DOHH2 (cell line): ENCODE data around the gene RGS1.

Source experiments
- H3F3A ChIP-seq: fragments of 200-600 bp; sonication (generic), shearing (Covaris generic); 2 replicates; pipeline ENCODE4 v1.6.0; 2016; ENCODE audit warnings: antibody characterized with exemption, mild to moderate bottlenecking; ENCODE audit not compliant: control insufficient read depth, insufficient read depth
- H3K27ac ChIP-seq: fragments of 200-600 bp; sonication (generic); 2 replicates; pipeline ENCODE4 v1.5.1; 2014; ENCODE audit warnings: low read depth, mild to moderate bottlenecking, low read length, moderate library complexity
- H3K27me3 ChIP-seq: fragments of 200-600 bp; sonication (generic); 2 replicates; pipeline ENCODE4 v1.6.1; 2014; ENCODE audit warnings: mild to moderate bottlenecking, low read length, mixed read lengths; ENCODE audit not compliant: control insufficient read depth
- H3K36me3 ChIP-seq: fragments of 200-600 bp; sonication (generic); 2 replicates; pipeline ENCODE4 v1.6.1; 2014; ENCODE audit warnings: mild to moderate bottlenecking, low read length, moderate library complexity, mixed read lengths; ENCODE audit not compliant: control insufficient read depth
- H3K4me1 ChIP-seq: fragments of 200-600 bp; sonication (generic); 2 replicates; pipeline ENCODE4 v1.6.1; 2014; ENCODE audit warnings: mild to moderate bottlenecking, low read length, mixed read lengths; ENCODE audit not compliant: control insufficient read depth
- H3K4me2 ChIP-seq: fragments of 200-600 bp; sonication (generic); 2 replicates; pipeline ENCODE4 v1.6.0; 2014; ENCODE audit warnings: mild to moderate bottlenecking, low read length, moderate library complexity
- H3K4me3 ChIP-seq: fragments of 200-600 bp; sonication (generic); 2 replicates; pipeline ENCODE4 v1.5.1; 2014; ENCODE audit warnings: mild to moderate bottlenecking, low read length, mixed read lengths
- H3K79me2 ChIP-seq: fragments of 200-600 bp; sonication (generic); 2 replicates; pipeline ENCODE4 v1.6.1; 2014; ENCODE audit warnings: mild to moderate bottlenecking, low read length, mixed read lengths; ENCODE audit not compliant: control insufficient read depth
- H3K9me2 ChIP-seq: fragments of 200-600 bp; sonication (generic); replicated peaks from 2 replicates; pipeline ENCODE4 v1.6.1; 2014; ENCODE audit warnings: mild to moderate bottlenecking, low read length, mixed read lengths; ENCODE audit not compliant: control insufficient read depth
- H3K9me3 ChIP-seq: fragments of 200-600 bp; sonication (generic); 2 replicates; pipeline ENCODE4 v1.6.1; 2014; ENCODE audit warnings: antibody characterized with exemption, low read length, mixed read lengths; ENCODE audit not compliant: control insufficient read depth, insufficient read depth
- H4K20me1 ChIP-seq: fragments of 200-600 bp; sonication (generic); 2 replicates; pipeline ENCODE4 v1.6.0; 2014; ENCODE audit warnings: low read depth, mild to moderate bottlenecking, antibody characterized with exemption, low read length, moderate library complexity; ENCODE audit not compliant: control insufficient read depth, insufficient read depth
- EZH2phosphoT487 ChIP-seq: fragments of 200-600 bp; sonication (generic); IDR thresholded peaks from 2 replicates; pipeline ENCODE4 v1.6.1; 2017; ENCODE audit warnings: borderline replicate concordance, mild to moderate bottlenecking, antibody characterized with exemption, low read length, moderate library complexity, mixed read lengths
- TF ChIP-seq, protein P1 (sequence below): fragments of 200-600 bp; sonication (generic); IDR thresholded peaks from one replicate; pipeline ENCODE4 v1.5.1; 2014; ENCODE audit warnings: antibody characterized with exemption, mild to moderate bottlenecking, low read depth, low read length; ENCODE audit not compliant: poor library complexity, severe bottlenecking

Gene RGS1

DNA sequence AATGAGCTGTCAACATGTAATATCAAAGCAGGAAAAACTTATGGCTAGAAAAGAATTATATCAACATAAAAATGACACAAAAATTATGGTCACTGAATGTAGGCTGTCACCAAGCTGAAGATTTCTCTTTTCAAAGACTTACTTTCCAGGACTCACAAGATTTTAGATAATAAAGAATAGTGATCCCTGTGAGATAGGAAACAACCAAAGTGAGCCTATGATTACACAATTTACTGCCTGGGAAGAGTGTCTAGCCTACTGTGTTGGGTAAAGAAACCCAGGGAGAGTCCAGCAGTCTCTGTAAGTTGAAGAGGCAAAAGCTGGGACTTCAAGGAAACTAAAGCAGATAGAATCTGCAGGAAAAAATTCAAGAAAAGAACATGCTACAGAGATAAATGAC, 20.2 kb upstream of the RGS1 start:
- no peaks in the 10 kb centered on the region for H3K27me3 ChIP-seq
- H3K27ac ChIP-seq: no peak overlapping the region
- H3K79me2 ChIP-seq: no peaks in the 10 kb centered on the region
- no peak overlapping the region for H3K4me2 ChIP-seq
- no peaks in the 10 kb centered on the region for H3K36me3 ChIP-seq
- no peaks in the 10 kb centered on the region for H3K9me3 ChIP-seq
- TF ChIP-seq, protein P1, sequence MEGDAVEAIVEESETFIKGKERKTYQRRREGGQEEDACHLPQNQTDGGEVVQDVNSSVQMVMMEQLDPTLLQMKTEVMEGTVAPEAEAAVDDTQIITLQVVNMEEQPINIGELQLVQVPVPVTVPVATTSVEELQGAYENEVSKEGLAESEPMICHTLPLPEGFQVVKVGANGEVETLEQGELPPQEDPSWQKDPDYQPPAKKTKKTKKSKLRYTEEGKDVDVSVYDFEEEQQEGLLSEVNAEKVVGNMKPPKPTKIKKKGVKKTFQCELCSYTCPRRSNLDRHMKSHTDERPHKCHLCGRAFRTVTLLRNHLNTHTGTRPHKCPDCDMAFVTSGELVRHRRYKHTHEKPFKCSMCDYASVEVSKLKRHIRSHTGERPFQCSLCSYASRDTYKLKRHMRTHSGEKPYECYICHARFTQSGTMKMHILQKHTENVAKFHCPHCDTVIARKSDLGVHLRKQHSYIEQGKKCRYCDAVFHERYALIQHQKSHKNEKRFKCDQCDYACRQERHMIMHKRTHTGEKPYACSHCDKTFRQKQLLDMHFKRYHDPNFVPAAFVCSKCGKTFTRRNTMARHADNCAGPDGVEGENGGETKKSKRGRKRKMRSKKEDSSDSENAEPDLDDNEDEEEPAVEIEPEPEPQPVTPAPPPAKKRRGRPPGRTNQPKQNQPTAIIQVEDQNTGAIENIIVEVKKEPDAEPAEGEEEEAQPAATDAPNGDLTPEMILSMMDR: no peak
- TF ChIP-seq EZH2phosphoT487: no peak
- peaks cover 5% of the 10 kb centered on the region for H3K4me1 ChIP-seq
- H3K4me3 ChIP-seq: no peak overlapping the region
- no peaks in the 10 kb centered on the region for H3F3A ChIP-seq
- H3K9me2 ChIP-seq: no peaks in the 10 kb centered on the region
- H4K20me1 ChIP-seq: no peaks in the 10 kb centered on the region

- no peaks in the 10 kb centered on the region for H4K20me1 ChIP-seq
- no peaks in the 10 kb centered on the region for H3K27me3 ChIP-seq
- no peak overlapping the region for H3K27ac ChIP-seq
- no peak overlapping the region for H3K4me3 ChIP-seq
- no peaks in the 10 kb centered on the region for H3K9me2 ChIP-seq
- no peaks in the 10 kb centered on the region for H3F3A ChIP-seq
- TF ChIP-seq, protein P1: no peak
- no peak for TF ChIP-seq EZH2phosphoT487
- H3K4me2 ChIP-seq: no peak overlapping the region
- H3K36me3 ChIP-seq: no peaks in the 10 kb centered on the region
- H3K4me1 ChIP-seq: peaks cover 5% of the 10 kb centered on the region
- no peaks in the 10 kb centered on the region for H3K9me3 ChIP-seq
- no peaks in the 10 kb centered on the region for H3K79me2 ChIP-seq
Measured at GRCh38 chr1:192557841-192558595, 17.6 kb upstream of the RGS1 start.

GRCh38 chr1:192559115-192560006, 16.2 kb upstream of the RGS1 start:
- no peaks in the 10 kb centered on the region for H3K9me2 ChIP-seq
- H3K4me1 ChIP-seq: peaks cover 5% of the 10 kb centered on the region
- no peaks in the 10 kb centered on the region for H3K36me3 ChIP-seq
- H3K4me2 ChIP-seq: no peak overlapping the region
- H4K20me1 ChIP-seq: no peaks in the 10 kb centered on the region
- H3K79me2 ChIP-seq: no peaks in the 10 kb centered on the region
- H3F3A ChIP-seq: no peaks in the 10 kb centered on the region
- H3K27ac ChIP-seq: no peak overlapping the region
- TF ChIP-seq, protein P1: no peak
- no peak for TF ChIP-seq EZH2phosphoT487
- H3K4me3 ChIP-seq: no peak overlapping the region
- H3K27me3 ChIP-seq: no peaks in the 10 kb centered on the region
- no peaks in the 10 kb centered on the region for H3K9me3 ChIP-seq
